CD14-positive monocyte (primary cell): Measurements from ENCODE around the gene MMP24. TPM values are rescaled to one million over a fixed set of nuclear protein-coding genes. Genes with fewer than 3 reads are reported as not detected.

ENCODE experiments used
- DNase-seq, 3 donors: peaks; one replicate each; pipeline ENCODE4 v3.0.0-alpha.2; 2011 to 2022
- H2AFZ ChIP-seq: 2 replicates; pipeline ENCODE4 v1.6.0; 2012; ENCODE audit warnings: mild to moderate bottlenecking, low read depth, low read length, inconsistent platforms; ENCODE audit not compliant: insufficient read depth, poor library complexity, severe bottlenecking
- H3K27ac ChIP-seq, 2 donors: 1 replicate in 1 of 2; 2 replicates in 1 of 2; pipeline ENCODE4 v1.5.1; 2012 to 2013; ENCODE audit warnings: low read length in 2 of 2, control low read depth in 1 of 2, inconsistent platforms in 1 of 2, low read depth in 1 of 2, mild to moderate bottlenecking in 1 of 2
- H3K27me3 ChIP-seq, 2 donors: one replicate each; pipeline versions ENCODE4 v1.6.0 to v1.6.1; 2011 to 2013; ENCODE audit warnings: low read length in 2 of 2; ENCODE audit not compliant: control insufficient read depth in 2 of 2, insufficient read depth in 2 of 2
- H3K36me3 ChIP-seq, 2 donors: replicated peaks in 1 of 2; 1 replicate in 1 of 2; 2 replicates in 1 of 2; pipeline versions ENCODE4 v1.5.1 to v1.6.1; 2012 to 2013; ENCODE audit warnings: low read length in 2 of 2, control low read depth in 1 of 2, inconsistent platforms in 1 of 2, mild to moderate bottlenecking in 1 of 2; ENCODE audit not compliant: insufficient read depth in 2 of 2, control insufficient read depth in 1 of 2
- H3K4me1 ChIP-seq, 2 donors: 1 replicate in 1 of 2; 2 replicates in 1 of 2; pipeline versions ENCODE4 v1.5.1 to v1.6.1; 2012 to 2013; ENCODE audit warnings: low read length in 2 of 2, control low read depth in 1 of 2, inconsistent platforms in 1 of 2, mild to moderate bottlenecking in 1 of 2, moderate library complexity in 1 of 2; ENCODE audit not compliant: insufficient read depth in 2 of 2, control insufficient read depth in 1 of 2
- H3K4me2 ChIP-seq: replicated peaks from 2 replicates; pipeline ENCODE3; 2012; ENCODE audit warnings: low read length, moderate library complexity, mild to moderate bottlenecking; ENCODE audit not compliant: poor library complexity, severe bottlenecking; ENCODE audit errors: extremely low read depth
- H3K4me3 ChIP-seq, 3 experiments: fragments of 200-600 bp in 1 of 3; sonication (generic) in 1 of 3; replicated peaks in 1 of 3; 1 replicate in 2 of 3; 2 replicates in 1 of 3; pipeline ENCODE4 v1.5.1; 2011 to 2013; ENCODE audit warnings: low read length in 3 of 3, mild to moderate bottlenecking in 3 of 3, control low read depth in 2 of 3, low read depth in 2 of 3, inconsistent platforms in 1 of 3, moderate library complexity in 1 of 3
- H3K79me2 ChIP-seq: 2 replicates; pipeline ENCODE4 v1.6.0; 2012; ENCODE audit warnings: mild to moderate bottlenecking, control low read depth, inconsistent platforms, low read length, moderate library complexity; ENCODE audit not compliant: insufficient read depth
- H3K9ac ChIP-seq: 2 replicates; pipeline ENCODE4 v1.6.0; 2017; ENCODE audit warnings: low read length, mild to moderate bottlenecking; ENCODE audit not compliant: insufficient read depth, poor library complexity, severe bottlenecking
- H3K9me3 ChIP-seq, 2 donors: replicated peaks in 1 of 2; 1 replicate in 1 of 2; 2 replicates in 1 of 2; pipeline versions ENCODE4 v1.5.1 to v1.6.1; 2012 to 2013; ENCODE audit warnings: low read length in 2 of 2, control low read depth in 1 of 2; ENCODE audit not compliant: control insufficient read depth in 1 of 2, insufficient read depth in 1 of 2
- H4K20me1 ChIP-seq: 2 replicates; pipeline ENCODE4 v1.6.0; 2012; ENCODE audit warnings: mild to moderate bottlenecking, low read length, control low read depth, moderate library complexity; ENCODE audit not compliant: insufficient read depth
- H3K27ac Mint-ChIP-seq, 7 donors: one replicate each; pipeline ENCODE4 v1.8.0; 2020; ENCODE audit warnings: mild to moderate bottlenecking in 7 of 7, mixed read lengths in 7 of 7, moderate library complexity in 6 of 7, inconsistent platforms in 2 of 7
- H3K27me3 Mint-ChIP-seq, 3 donors: one replicate each; pipeline ENCODE4 v1.8.0; 2021 to 2022; ENCODE audit warnings: low read depth in 3 of 3, mild to moderate bottlenecking in 3 of 3, mixed read lengths in 3 of 3, moderate library complexity in 3 of 3, inconsistent platforms in 1 of 3
- H3K36me3 Mint-ChIP-seq, 2 donors: one replicate each; pipeline ENCODE4 v1.8.0; 2020; ENCODE audit warnings: mixed read lengths in 2 of 2, inconsistent platforms in 1 of 2, mild to moderate bottlenecking in 1 of 2
- H3K4me1 Mint-ChIP-seq: one replicate; pipeline ENCODE4 v1.8.0; 2020; ENCODE audit warnings: mild to moderate bottlenecking, mixed read lengths
- H3K4me3 Mint-ChIP-seq, 2 donors: one replicate each; pipeline ENCODE4 v1.8.0; 2020; ENCODE audit warnings: mild to moderate bottlenecking in 2 of 2, mixed read lengths in 2 of 2, moderate library complexity in 1 of 2
- H3K9me3 Mint-ChIP-seq, 7 donors: one replicate each; pipeline ENCODE4 v1.8.0; 2020 to 2022; ENCODE audit warnings: mixed read lengths in 7 of 7, mild to moderate bottlenecking in 6 of 7, moderate library complexity in 6 of 7, inconsistent platforms in 2 of 7
- WGBS: methylation state at CpG from one replicate; pipeline ENCODE4 v1.1.5; 2013; ENCODE audit warnings: missing lambda C conversion rate; ENCODE audit not compliant: insufficient coverage; 5-methylcytosine and 5-hydroxymethylcytosine counted together
- intact Hi-C, 2 donors: fragments of 100-400 bp; cut with micrococcal nuclease; formaldehyde crosslinking; loops; one replicate each; pipeline versions ENCODE4 v1.15.0 to v1.15.1; 2023
- polyA minus RNA-seq: library from RNA; depleted of rRNA, polyadenylated mRNA; stranded (reverse); fragments of >200 nt; gene quantifications from 2 replicates; pipeline ENCODE4 v1.2.3, GENCODE V29; 2012
- polyA plus RNA-seq, 3 donors: library from polyadenylated mRNA; depleted of rRNA in 1 of 3; unstranded in 2 of 3; stranded (reverse) in 1 of 3; fragments of 300-500 nt in 2 of 3; fragments of >200 nt in 1 of 3; fragmentation: Illumina TruSeq in 2 of 3; gene quantifications; 1 replicate in 2 of 3; 2 replicates in 1 of 3; pipeline ENCODE4 v1.2.3, GENCODE V29; 2012 to 2021
- total RNA-seq, 12 experiments: library from RNA in 1 of 12; stranded (reverse) in 1 of 12; fragments of 120-200 nt in 1 of 12; gene quantifications; one replicate each; pipeline ENCODE4 v1.2.4 and lab custom pipeline; 2013 to 2026; ENCODE audit warnings: mixed read lengths in 6 of 12, inconsistent platforms in 1 of 12
- TF ChIP-seq, protein P1 (sequence below): fragments of 200-600 bp; IDR thresholded peaks from one replicate; pipeline ENCODE4 v1.8.0; 2022; ENCODE audit warnings: antibody characterized with exemption, mild to moderate bottlenecking

The MMP24 gene
- 0.02 TPM for total RNA-seq (2013)
- polyA plus RNA-seq (under 1 TPM in 1 of 3 donors, not detected in 2; 0.14 TPM), polyA minus RNA-seq (not detected in 2 replicates), total RNA-seq (lab: John Stamatoyannopoulos, UW) (0 to 7.3 (median 0.10) reads per million in 11 experiments)

DNA sequence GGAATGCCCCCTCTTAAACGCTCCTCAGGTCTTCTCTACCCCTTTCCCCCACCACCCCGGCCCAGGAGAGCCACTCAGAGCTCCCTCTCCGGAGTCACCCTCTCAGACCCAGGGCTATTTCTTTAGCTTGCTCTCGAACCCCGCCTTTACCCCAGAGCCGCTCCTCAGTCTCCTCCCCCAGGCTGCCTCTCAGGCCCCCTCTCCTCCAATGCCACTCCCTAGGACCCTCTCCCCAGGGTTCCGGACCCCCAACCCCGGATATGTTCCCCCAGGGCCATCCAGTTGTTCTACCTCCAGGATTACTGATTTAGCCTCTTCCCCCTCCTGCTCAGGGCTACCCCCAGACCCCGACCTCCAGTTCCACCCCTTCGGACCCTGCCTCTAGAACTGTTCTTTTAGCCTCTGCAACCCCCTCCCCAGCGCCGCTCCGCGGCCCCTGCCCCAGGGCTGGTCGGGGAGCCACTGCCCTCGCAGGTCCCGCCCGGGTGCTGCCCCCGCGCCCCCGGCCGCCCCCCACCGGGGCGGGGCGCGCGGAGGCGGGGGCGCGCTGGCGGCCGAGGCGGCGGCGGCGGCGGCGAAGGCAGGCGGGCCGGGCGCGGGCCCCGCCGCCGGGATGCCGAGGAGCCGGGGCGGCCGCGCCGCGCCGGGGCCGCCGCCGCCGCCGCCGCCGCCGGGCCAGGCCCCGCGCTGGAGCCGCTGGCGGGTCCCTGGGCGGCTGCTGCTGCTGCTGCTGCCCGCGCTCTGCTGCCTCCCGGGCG is at the start of gene MMP24:
TSS of gene MMP24 (plus strand) at position 565 of the 758 bp plus-strand sequence. CDS start at position 614, 49 bp downstream.
- DNase-seq: no peak
- peaks cover 0 to 4% of the 10 kb centered on the region in 2 donors for H3K9me3 ChIP-seq
- peak within 1 kb of the TSS in 1 of 3 experiments; percentile 30 for H3K4me3 ChIP-seq
- peaks cover 13% of the 10 kb centered on the region for H3K4me1 Mint-ChIP-seq
- intact Hi-C loops: no loop called here
- TF ChIP-seq, protein P1, sequence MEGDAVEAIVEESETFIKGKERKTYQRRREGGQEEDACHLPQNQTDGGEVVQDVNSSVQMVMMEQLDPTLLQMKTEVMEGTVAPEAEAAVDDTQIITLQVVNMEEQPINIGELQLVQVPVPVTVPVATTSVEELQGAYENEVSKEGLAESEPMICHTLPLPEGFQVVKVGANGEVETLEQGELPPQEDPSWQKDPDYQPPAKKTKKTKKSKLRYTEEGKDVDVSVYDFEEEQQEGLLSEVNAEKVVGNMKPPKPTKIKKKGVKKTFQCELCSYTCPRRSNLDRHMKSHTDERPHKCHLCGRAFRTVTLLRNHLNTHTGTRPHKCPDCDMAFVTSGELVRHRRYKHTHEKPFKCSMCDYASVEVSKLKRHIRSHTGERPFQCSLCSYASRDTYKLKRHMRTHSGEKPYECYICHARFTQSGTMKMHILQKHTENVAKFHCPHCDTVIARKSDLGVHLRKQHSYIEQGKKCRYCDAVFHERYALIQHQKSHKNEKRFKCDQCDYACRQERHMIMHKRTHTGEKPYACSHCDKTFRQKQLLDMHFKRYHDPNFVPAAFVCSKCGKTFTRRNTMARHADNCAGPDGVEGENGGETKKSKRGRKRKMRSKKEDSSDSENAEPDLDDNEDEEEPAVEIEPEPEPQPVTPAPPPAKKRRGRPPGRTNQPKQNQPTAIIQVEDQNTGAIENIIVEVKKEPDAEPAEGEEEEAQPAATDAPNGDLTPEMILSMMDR: no peak
- peaks cover 36 to 44% of the 10 kb centered on the region in 2 donors for H3K27me3 ChIP-seq
- peaks cover 35 to 45% (median 44%) of the 10 kb centered on the region in 3 donors for H3K27me3 Mint-ChIP-seq
- H3K79me2 ChIP-seq: no peaks in the 10 kb centered on the region
- no peak within 1 kb of the TSS for H2AFZ ChIP-seq
- H3K9me3 Mint-ChIP-seq: peaks cover 0 to 16% (median 10%) of the 10 kb centered on the region in 7 donors
- peaks cover 26 to 37% of the 10 kb centered on the region in 2 donors for H3K36me3 Mint-ChIP-seq
- H3K4me1 ChIP-seq: peaks cover 2 to 5% of the 10 kb centered on the region in 2 donors
- no peaks in the 10 kb centered on the region for H3K36me3 ChIP-seq
- H3K4me2 ChIP-seq: peak within 1 kb of the TSS; percentile 39
- H4K20me1 ChIP-seq: peaks cover 19% of the 10 kb centered on the region
- WGBS: 1% methylated on average over 59 of the region's 70 CpGs
- peak within 1 kb of the TSS; percentile 69 to 91 for H3K4me3 Mint-ChIP-seq
- no peak within 1 kb of the TSS for H3K9ac ChIP-seq
- peak within 1 kb of the TSS in 1 of 7 donors; percentile 2 for H3K27ac Mint-ChIP-seq
- no peak within 1 kb of the TSS for H3K27ac ChIP-seq

DNA sequence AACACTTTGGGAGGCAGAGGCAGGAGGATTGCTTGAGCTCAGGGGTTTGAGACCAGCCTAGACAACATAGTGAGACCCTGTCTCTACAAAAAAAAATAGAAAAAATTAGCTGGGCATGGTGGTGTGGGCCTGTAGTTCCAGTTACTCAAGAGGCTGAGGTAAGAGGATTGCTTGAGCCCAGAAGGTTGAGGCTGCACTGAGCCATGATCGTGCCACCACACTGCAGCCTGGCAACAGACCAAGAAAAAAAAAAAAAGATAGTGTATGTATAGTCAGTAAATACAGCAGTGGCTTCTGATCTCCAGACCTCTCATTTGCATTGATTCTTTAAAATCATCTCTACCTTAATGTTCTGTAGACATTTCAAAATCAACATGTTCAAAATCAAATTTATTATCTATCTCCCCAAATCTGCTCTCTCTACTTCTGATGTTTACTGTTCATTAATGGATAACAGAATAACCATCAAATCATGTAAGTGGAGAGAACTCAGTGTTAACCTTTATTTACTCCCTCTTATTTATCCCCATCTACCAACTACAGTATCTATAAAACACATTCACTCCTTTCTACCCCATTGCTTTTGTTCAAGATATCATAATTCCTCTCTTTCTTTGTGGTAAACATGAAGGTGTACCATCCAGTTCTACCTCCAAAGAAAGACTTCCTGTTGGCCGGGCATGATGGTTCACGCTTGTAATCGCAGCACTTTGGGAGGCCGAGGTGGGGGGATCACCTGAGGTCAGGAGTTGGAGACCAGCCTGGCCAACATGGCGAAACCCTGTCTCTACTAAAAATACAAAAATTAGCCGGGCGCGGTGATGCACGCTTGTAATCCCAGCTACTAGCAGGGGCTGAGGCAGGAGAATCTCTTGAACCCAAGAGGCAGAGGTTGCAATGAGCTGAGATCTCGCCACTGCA is 46.9 kb upstream of the MMP24 start:
- Histone ChIP-seq H3K4me2 (no peak overlapping the region), H4K20me1 (no peaks in the 10 kb centered on the region), H3K4me3 (no peak overlapping the region), H2AFZ (no peak overlapping the region), H3K9me3 (peaks cover 0 to 4% of the 10 kb centered on the region in 2 donors), H3K79me2 (no peaks in the 10 kb centered on the region), H3K27ac (no peak overlapping the region), H3K9ac (no peak overlapping the region), H3K4me1 (no peaks in the 10 kb centered on the region), H3K27me3 (no peaks in the 10 kb centered on the region), H3K36me3 (no peaks in the 10 kb centered on the region)
- Mint-ChIP-seq H3K4me3 (no peak overlapping the region), H3K27me3 (peaks cover 0 to 2% (median 0%) of the 10 kb centered on the region in 3 donors), H3K9me3 (peaks cover 0 to 10% (median 4%) of the 10 kb centered on the region in 7 donors), H3K36me3 (peaks cover 0 to 5% of the 10 kb centered on the region in 2 donors), H3K4me1 (no peaks in the 10 kb centered on the region), H3K27ac (no peak overlapping the region)
- WGBS: no CpG with 5 or more reads among the region's 11 CpGs
- intact Hi-C loops: no loop called here
- TF ChIP-seq, protein P1: no peak
- no peak for DNase-seq
